DND-41 (cell line): ENCODE measurements around the gene JAKMIP2.

ENCODE experiments used
- CTCF ChIP-seq: IDR thresholded peaks from 2 replicates; pipeline ENCODE4 v1.5.1; 2012; ENCODE audit warnings: borderline replicate concordance, low read length, moderate library complexity, mild to moderate bottlenecking; ENCODE audit not compliant: poor library complexity, severe bottlenecking; ENCODE audit errors: extremely low read depth
- EZH2 ChIP-seq: IDR thresholded peaks from 3 replicates; pipeline ENCODE4 v1.6.1; 2012; ENCODE audit warnings: borderline replicate concordance, low read depth, mild to moderate bottlenecking, moderate library complexity, low read length, inconsistent platforms; ENCODE audit not compliant: severe bottlenecking

GRCh38 chr5:147821766-147822165, 39.2 kb upstream of the JAKMIP2 start:
- TF ChIP-seq CTCF: no peak
- TF ChIP-seq EZH2: no peak
